HG03280 (cell line): ENCODE data around the gene CALB2.
A peak's percentile ranks its signal among the peaks of the same experiment; 100 is the strongest.

Experiments
- ATAC-seq: cut with Tn5 transposase; IDR thresholded peaks from one replicate; pipeline ENCODE4 v1.9.1; 2021; ENCODE audit warnings: mild to moderate bottlenecking, moderate library complexity; ENCODE audit not compliant: unreplicated experiment

Gene CALB2

GRCh38 chr16:71424626-71425025 is 66.1 kb downstream of the CALB2 start:
- ATAC-seq, result no peak

GRCh38 chr16:71425746-71426068 is 67.2 kb downstream of the CALB2 start:
- no peak for ATAC-seq

GRCh38 chr16:71426069-71426879 is 67.8 kb downstream of the CALB2 start:
- ATAC-seq, result peak; percentile 42

GRCh38 chr16:71426880-71427615 is 68.5 kb downstream of the CALB2 start:
- no peak for ATAC-seq

GRCh38 chr16:71428385-71428784 is 69.9 kb downstream of the CALB2 start:
- ATAC-seq, result no peak

GRCh38 chr16:71428883-71429282 is 70.4 kb downstream of the CALB2 start:
- no peak for ATAC-seq

GRCh38 chr16:71429581-71429980 is 71.1 kb downstream of the CALB2 start:
- no peak for ATAC-seq

GRCh38 chr16:71430744-71431143 is 72.2 kb downstream of the CALB2 start:
- ATAC-seq, result no peak

GRCh38 chr16:71431176-71431575 is 72.7 kb downstream of the CALB2 start:
- ATAC-seq, result no peak

GRCh38 chr16:71431991-71432390 is 73.5 kb downstream of the CALB2 start:
- no peak for ATAC-seq

GRCh38 chr16:71432906-71433305 is 74.4 kb downstream of the CALB2 start:
- no peak for ATAC-seq

- no peak for ATAC-seq
Measured at GRCh38 chr16:71436473-71436872, 78.0 kb downstream of the CALB2 start.

GRCh38 chr16:71439523-71439922 is 81.0 kb downstream of the CALB2 start:
- no peak for ATAC-seq
